BJ (cell line): Measurements from ENCODE around the gene HRH1. TPM values are rescaled to one million over a fixed set of nuclear protein-coding genes. Genes with fewer than 3 reads are reported as not detected.

Source experiments
- CTCF ChIA-PET: fragments of 350-600 bp; formaldehyde crosslinking; extraction: SDS; loops from one replicate; lab custom pipeline; 2021; ENCODE audit warnings: antibody characterized with exemption, inconsistent platforms; lab: Yijun Ruan, JAX
- POLR2A ChIA-PET: fragments of 300-600 bp; sonication (Branson Sonifier 250); formaldehyde crosslinking; extraction: SDS; loops from one replicate; lab custom pipeline; 2021; ENCODE audit warnings: antibody characterized with exemption; lab: Charles Lee
- DNase-seq: peaks from one replicate; pipeline ENCODE4 v3.0.0-alpha.2; 2011; ENCODE audit warnings: low read depth
- H3K27me3 ChIP-seq: 2 replicates; pipeline ENCODE4 v1.6.0; 2011; ENCODE audit warnings: low read length; ENCODE audit not compliant: control insufficient read depth, insufficient read depth
- H3K36me3 ChIP-seq: 2 replicates; pipeline ENCODE4 v1.5.1; 2011; ENCODE audit warnings: low read length; ENCODE audit not compliant: control insufficient read depth, insufficient read depth
- H3K4me3 ChIP-seq: 2 replicates; pipeline ENCODE4 v1.5.1; 2011; ENCODE audit warnings: low read depth, mild to moderate bottlenecking, control low read depth, low read length
- CTCF ChIP-seq: IDR thresholded peaks from 2 replicates; pipeline ENCODE4 v1.5.1; 2011; ENCODE audit warnings: low read depth, mild to moderate bottlenecking, control low read depth, inconsistent platforms, low read length, moderate library complexity; ENCODE audit not compliant: insufficient read depth
- polyA plus RNA-seq: library from polyadenylated mRNA; depleted of rRNA; stranded (reverse); fragments of >200 nt; gene quantifications from 2 replicates; pipeline ENCODE4 v1.2.3, GENCODE V29; 2011

HRH1 gene
- polyA plus RNA-seq, 1 experiment: 8.8 TPM

DNA sequence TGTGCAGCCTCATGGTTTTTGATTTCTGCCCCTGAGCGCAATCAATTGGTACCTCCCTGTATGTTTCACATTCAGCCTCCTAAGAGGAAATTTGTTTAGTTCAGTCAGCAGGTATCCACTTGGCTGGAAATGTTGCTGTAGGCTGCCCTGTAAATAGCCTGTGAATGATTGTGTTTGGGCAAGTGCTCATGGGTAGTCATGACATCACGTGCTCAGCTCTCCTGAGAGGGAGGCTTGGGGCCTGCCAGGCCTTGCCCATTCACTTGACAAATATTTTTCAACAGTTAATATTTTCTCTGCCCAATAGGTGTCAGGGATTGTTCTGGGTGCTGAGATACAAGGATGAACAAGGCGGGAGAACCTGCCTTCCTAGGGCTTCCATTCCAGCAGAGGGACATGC, 13.3 kb downstream of the HRH1 start:
- no peak for TF ChIP-seq CTCF
- ChIA-PET POLR2A (no interaction called here), CTCF (no interaction called here)
- Histone ChIP-seq H3K27me3 (no peaks in the 10 kb centered on the region), H3K36me3 (peaks cover 2% of the 10 kb centered on the region; the same call in 1 of the 2 replicates), H3K4me3 (no peak overlapping the region)
- no peak for DNase-seq

- Histone ChIP-seq H3K27me3 (no peaks in the 10 kb centered on the region), H3K36me3 (peaks cover 2% of the 10 kb centered on the region; the same call in 1 of the 2 replicates), H3K4me3 (no peak overlapping the region)
- POLR2A ChIA-PET: no interaction called here
- no peak for TF ChIP-seq CTCF
- CTCF ChIA-PET: interaction anchor here (0.7 kb wide), 1 partner anchor 646 kb away, joined by 3 read pairs; no protein-coding TSS in a partner anchor
- DNase-seq: no peak
These were observed 14.1 kb downstream of the HRH1 start for GRCh38 chr3:11168406-11168805.

DNA sequence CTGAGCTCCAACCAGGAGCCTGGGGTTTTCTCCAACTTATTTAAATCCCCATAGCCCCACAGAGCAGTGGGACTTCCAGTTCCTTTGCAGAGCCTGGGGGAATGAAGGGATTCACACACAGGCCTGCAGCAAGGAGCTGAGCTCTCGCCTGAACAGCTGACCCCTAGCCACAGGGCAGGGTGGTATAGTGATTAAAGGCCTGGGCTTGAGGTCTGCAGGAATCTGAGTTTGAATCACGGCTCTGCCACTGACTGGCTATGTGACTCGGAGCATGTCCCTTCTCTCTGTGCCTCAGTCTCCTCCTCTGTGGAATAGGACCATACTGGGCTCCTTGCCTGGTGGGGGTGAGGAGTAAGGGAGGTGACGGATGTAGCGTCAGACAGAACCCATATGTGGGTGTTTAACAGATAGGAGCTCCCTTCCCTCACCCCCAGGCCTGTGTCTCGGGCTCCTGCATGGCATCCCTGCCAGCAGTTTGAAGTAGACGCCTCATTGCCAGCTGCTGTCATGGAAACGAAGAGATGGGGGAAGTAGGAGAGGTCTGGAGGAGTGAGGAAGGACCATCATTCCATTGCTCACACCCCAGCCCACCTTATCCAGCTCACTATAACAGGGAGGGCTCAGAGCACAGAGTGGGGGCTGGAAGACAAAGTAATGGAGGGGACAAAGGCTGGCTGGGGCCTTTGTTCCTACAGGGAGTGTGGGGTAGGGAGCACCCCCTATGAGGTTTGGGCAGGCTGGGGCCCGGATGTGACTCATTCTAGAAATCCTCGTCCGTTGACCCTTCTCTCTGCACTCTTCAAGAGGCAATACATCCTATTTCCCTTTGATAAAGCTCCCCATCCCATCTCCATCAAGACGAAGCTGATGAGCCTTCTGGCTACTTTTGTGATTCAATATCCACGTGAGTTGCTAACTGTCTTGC, 14.8 kb downstream of the HRH1 start:
- ChIA-PET CTCF (interaction anchor here (0.7 kb wide), 1 partner anchor 645 kb away, joined by 3 read pairs; no protein-coding TSS in a partner anchor), POLR2A (no interaction called here)
- no peak for TF ChIP-seq CTCF
- no peaks in the 10 kb centered on the region for H3K27me3 ChIP-seq
- H3K36me3 ChIP-seq: peaks cover 2% of the 10 kb centered on the region; the same call in 1 of the 2 replicates
- DNase-seq: no peak
- H3K4me3 ChIP-seq: no peak overlapping the region

DNA sequence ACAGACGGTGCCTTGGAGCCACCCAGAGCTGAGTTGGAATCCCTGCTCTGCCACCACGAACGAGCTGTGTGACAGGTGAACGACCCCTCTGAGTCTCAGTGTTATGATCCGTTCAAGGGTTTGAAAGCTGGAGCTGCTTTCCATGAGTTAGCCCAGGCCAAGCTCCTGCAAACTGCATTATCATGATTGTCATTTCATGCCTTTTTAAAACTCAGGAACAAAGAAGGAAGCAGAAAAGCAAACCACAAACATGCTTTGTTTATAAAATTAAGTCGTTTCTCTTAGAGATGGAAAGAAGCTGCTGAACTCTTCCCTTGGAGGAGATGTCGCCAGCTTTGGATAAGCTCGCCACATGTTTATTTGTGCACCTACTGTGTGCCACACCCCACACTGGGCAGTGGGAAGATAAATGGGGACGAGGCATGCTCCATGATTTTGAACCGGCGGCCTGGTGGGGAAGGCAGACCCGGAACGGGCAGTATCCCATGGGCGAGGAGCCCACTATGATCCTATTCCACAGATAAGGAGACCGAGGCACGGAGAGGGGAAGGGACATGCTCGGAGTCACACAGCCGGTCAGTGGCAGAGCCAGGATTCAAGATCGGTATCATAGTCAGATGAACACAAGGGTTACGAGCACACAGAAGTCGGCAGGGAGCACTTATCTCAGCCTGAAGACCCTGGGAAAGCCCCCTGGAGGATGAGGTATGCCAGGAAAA, 15.9 kb downstream of the HRH1 start:
- CTCF ChIA-PET: interaction anchor here (0.9 kb wide), 1 partner anchor 165 kb away, joined by 3 read pairs; no protein-coding TSS in a partner anchor

More for the DNA sequence above, 15.9 kb downstream of the HRH1 start:
- POLR2A ChIA-PET: no interaction called here
- DNase-seq: no peak
- Histone ChIP-seq H3K4me3 (no peak overlapping the region), H3K36me3 (no peaks in the 10 kb centered on the region), H3K27me3 (no peaks in the 10 kb centered on the region)
- TF ChIP-seq CTCF: no peak
